ENCODE measurements around the gene TRDMT1.

Gene TRDMT1

DNA sequence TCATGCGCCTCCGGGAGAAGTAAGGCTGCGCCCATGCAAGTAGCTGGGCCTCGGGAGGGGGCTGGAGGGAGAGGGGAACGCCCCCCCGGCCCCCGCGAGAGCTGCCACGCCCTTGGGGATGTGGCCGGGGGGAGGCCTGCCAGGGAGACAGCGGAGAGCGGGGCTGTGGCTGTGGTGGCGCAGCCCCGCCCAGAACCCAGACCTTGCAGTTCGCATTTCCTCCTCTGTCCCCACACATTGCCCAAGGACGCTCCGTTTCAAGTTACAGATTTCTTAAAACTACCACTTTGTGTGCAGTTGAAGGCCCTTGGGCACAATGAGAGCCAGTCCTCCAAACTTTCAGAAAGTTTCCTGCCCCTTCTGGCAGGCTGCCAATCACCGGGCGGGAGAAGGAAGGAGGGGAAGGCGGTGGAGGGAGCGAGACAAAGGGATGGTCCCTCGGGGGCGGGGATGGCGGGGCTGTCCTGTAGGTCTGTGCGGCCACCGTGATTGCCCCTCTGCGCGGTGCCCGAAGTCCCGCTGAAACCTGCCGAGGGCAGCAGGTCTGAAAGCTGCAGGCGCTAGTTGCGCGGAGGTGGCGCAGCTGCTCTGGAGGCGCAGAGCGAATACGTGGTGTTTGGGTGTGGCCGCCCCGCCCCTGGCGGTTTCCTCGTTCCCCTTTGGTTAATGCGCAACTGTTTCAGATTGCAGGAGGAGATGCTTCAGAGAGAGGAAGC, 28.7 kb upstream of the TRDMT1 start:
- no peak for DNase-seq

DNA sequence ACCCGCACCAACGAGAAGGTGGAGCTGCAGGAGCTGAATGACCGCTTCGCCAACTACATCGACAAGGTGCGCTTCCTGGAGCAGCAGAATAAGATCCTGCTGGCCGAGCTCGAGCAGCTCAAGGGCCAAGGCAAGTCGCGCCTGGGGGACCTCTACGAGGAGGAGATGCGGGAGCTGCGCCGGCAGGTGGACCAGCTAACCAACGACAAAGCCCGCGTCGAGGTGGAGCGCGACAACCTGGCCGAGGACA, 28.2 kb upstream of the TRDMT1 start:
- DNase-seq: no peak

DNA sequence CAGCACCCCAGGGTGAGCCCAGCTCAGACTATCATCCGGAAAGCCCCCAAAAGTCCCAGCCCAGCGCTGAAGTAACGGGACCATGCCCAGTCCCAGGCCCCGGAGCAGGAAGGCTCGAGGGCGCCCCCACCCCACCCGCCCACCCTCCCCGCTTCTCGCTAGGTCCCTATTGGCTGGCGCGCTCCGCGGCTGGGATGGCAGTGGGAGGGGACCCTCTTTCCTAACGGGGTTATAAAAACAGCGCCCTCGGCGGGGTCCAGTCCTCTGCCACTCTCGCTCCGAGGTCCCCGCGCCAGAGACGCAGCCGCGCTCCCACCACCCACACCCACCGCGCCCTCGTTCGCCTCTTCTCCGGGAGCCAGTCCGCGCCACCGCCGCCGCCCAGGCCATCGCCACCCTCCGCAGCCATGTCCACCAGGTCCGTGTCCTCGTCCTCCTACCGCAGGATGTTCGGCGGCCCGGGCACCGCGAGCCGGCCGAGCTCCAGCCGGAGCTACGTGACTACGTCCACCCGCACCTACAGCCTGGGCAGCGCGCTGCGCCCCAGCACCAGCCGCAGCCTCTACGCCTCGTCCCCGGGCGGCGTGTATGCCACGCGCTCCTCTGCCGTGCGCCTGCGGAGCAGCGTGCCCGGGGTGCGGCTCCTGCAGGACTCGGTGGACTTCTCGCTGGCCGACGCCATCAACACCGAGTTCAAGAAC, 27.7 kb upstream of the TRDMT1 start:
- no peak for DNase-seq

DNA sequence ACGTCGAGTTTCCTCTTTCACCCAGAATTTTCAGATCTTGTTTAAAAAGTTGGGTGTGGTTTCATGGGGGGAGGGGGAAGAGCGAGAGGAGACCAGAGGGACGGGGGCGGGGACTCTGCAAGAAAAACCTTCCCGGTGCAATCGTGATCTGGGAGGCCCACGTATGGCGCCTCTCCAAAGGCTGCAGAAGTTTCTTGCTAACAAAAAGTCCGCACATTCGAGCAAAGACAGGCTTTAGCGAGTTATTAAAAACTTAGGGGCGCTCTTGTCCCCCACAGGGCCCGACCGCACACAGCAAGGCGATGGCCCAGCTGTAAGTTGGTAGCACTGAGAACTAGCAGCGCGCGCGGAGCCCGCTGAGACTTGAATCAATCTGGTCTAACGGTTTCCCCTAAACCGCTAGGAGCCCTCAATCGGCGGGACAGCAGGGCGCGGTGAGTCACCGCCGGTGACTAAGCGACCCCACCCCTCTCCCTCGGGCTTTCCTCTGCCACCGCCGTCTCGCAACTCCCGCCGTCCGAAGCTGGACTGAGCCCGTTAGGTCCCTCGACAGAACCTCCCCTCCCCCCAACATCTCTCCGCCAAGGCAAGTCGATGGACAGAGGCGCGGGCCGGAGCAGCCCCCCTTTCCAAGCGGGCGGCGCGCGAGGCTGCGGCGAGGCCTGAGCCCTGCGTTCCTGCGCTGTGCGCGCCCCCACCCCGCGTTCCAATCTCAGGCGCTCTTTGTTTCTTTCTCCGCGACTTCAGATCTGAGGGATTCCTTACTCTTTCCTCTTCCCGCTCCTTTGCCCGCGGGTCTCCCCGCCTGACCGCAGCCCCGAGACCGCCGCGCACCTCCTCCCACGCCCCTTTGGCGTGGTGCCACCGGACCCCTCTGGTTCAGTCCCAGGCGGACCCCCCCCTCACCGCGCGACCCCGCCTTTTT, 26.9 kb upstream of the TRDMT1 start, which contains the start of gene VIM:
VIM (plus strand) TSS at position 151 of the 925 bp plus-strand sequence. CDS start 1,182 bp downstream, outside the sequence.
- DNase-seq: no peak

DNA sequence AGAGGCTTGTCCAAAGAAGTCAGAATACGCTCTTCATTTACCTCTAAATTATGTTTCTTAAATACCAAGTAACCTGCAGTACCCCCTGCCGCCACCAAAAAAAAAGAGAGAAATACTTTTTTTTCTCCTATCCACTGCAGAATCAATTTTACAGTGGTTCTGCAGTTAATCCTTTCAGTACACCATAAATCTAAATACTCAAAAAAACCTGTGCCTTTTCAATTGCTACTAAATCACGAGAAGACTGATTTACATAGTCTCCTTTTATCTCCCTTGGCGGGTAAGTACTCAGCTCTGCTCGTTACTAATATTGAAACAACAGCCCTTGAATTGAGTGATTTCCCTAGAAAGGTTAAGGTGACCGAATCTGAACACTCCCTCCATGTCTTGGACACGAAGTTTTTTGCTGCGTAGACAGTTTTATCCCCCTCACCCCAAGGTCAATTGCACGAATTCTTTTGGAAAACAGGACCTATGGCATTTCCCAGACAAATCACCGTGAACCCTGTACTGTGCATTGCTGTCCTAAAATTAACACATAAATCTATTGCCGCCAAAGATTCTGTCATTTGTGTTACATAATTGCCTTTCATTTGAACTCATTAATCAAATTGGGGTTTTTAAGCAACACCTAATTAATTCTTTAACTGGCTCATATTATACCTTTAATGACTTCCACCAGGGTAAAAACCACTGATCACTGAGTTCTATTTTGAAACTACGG, 26.1 kb upstream of the TRDMT1 start:
- no peak for DNase-seq

DNA sequence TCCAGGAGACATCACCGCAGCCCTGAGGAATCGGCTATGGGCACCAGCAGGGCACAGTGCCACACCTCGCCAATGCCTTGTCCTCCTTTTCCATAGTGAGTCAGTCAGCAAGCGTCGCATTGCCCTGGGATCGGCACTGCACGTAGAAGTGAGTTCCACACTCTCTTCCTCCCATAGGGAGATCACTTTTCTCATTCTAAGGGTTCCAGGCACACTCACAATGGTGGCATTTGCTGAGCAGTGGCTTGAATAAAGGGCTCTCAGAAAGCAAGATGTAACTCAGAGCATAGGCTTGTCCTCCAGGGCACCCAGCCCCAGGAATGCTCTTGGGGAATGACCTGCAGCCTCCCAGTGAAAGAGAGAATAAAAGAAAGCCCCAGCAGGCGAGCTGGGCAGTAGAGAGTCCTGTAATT, 25.4 kb upstream of the TRDMT1 start:
- DNase-seq: no peak

DNA sequence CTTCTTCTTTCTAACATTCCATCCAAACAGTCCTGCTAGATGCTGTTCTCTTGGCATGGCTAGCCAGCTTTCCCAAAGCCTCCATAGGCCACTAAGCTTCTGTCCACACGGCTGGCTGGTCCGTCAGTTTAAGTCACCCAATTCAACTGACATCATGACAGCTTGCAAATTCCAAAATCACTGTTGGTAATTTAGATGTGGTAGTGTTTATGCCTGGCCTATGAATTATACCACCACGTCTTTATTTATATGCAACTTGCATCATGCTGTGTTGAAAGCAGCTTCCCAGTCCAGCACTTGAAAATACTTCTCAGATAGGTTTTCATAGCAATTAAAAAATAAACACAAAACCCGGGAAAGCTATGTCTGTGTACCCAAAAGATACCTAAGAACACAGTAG, 24.3 kb upstream of the TRDMT1 start:
- DNase-seq: no peak

DNA sequence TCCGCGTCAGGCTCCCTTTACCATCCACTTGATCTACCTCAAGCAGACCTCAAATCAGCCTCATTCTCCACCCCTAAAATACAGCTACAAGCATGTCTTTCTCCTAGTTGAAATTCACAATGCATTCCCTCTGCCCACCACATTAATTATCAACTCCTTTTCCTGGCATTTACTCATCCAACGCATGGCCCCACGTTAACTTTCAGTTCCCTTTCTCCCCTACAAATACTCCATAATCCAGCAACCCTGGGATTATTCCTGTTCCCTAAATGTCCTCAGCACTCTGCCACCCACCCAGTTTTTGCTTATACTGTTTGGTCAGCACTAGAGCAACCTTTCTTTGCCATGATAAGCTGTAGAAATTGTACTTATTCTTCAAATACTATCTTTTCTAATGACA, 20.9 kb upstream of the TRDMT1 start:
- DNase-seq: no peak

DNA sequence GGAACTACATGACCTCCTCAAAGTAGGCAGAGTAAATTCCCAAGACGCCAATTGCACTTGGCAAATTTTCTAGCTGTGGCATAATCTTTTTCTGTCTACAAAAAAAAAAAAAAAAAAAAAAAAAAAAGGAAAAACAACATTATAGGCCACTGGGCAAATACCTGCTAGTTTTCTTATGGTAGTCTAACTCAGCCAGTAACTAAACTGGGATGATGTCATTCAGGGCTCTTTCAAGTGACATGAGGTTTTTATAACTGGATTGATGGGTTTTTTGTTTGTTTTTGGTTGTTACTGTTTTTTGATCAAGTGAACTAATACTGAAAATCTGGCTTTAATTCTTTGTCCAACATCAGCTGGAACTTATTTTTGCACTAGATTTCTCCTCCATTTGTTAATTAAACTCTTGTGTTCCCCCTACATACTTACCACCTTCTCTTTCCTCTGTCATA, 19.2 kb upstream of the TRDMT1 start:
- no peak for DNase-seq

DNA sequence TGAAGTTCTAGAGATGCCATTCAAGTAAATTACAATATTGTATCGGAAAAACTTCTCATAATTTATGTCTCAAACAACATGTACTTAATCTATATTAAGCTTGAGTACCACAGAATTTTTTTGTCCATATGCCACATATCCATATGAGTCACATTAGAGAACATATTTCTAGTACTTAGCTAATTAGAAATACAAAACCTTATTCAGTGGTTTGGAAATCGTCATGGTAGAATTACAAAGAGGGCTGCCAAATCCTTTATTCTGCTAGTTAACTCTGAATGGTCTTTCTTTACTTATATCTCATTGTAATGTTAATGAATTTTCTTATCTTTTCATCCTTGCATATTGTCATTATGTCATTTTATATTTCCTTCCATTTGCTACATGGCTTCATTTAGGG, 17.6 kb upstream of the TRDMT1 start:
- DNase-seq: no peak

DNA sequence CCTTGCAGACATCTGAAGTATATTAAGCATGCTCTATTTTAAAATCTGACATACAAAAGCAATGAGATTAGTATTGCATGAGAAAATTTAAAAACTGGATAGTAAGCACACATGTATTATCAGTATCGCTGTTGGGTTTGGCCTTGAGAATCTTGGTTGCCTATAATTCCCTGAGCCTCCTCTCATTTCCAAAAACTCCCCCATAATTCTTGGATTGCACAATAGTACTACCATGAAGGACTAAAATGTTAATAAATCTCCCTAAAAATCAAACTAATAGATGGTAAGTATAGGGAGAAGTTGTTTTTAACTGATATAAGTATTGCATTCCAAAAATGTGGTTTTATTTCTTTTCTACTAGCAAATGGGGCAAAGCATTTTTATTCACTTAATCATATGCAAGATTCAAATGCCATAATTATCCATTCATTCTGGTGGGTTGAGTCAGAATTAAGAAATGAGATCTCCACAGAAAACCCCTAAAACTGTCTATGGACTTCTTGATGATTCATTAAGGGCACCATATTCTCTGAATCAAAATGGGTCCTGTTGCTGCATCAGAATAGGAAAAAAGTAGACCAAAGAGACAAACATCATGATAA, 16.3 kb upstream of the TRDMT1 start:
- no peak for DNase-seq

DNA sequence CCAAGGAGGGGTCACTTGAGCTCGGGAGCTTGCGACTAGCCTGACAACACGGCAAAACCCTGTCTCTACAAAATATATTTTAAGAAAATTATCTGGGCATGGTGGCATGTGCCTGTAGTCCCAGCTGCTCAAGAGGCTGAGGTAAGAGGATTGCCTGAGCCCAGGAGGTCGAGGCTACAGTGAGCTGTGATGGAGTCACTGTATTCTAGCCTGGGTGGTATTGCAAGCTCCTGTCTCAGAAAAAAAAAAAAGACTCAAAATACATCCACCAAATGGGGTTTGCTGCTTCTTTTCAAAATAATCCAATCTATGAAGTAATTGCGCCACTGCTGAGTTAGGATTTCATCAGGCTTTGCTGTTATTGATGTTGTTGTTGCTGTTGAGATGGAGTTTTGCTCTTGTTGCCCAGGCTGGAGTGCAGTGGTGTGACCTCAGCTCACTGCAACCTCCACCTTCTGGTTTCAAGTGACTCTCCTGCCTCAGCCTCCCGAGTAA, 15.5 kb upstream of the TRDMT1 start:
- no peak for DNase-seq

DNA sequence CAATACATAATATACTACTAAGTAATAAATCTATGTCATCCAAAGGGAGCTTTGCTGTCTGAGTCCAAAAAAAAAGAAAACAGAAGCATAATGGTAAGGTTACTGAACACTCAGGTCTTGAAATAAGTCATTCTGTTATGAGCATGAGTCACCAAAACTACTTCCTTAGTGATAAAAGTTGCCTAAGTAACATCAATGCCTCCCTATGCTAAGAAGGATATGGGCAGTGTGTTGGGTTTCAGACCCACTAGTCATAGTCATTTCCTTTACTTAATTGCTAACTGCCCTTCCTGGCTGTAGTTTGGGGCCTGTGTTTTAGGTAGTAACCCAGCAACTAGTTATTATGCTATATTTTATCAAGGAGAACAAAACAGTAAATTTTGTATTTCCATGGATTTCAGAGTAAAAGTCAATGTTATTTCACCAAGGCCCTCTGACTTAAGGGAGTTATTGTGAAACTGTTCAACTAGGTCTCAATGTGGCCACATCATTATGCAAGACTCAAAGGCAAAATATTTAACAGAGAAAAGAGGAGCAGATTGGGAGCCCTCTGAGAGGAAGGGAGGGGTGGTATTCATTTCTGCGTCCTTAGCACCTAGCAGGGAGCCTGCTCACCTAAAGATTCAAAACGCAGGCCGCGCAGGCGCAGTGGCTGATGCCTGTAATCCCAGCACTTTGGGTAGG, 14.9 kb upstream of the TRDMT1 start:
- DNase-seq: no peak

DNA sequence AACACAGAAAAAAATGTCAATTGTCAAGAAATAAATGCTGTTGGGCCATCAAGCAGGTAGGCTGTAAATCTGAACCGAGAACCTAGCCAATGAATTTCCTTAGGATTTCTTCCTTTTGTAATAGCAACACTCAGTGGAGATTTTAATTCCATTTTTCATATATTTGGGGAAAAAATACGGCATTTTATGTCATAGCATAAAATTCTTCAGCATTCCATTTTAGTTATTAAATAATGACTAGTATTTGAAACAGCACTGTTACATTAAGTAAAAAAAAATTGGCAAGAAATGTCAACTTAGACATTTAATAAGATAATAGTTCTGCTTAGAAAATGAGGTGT, 14.3 kb upstream of the TRDMT1 start:
- DNase-seq: no peak

DNA sequence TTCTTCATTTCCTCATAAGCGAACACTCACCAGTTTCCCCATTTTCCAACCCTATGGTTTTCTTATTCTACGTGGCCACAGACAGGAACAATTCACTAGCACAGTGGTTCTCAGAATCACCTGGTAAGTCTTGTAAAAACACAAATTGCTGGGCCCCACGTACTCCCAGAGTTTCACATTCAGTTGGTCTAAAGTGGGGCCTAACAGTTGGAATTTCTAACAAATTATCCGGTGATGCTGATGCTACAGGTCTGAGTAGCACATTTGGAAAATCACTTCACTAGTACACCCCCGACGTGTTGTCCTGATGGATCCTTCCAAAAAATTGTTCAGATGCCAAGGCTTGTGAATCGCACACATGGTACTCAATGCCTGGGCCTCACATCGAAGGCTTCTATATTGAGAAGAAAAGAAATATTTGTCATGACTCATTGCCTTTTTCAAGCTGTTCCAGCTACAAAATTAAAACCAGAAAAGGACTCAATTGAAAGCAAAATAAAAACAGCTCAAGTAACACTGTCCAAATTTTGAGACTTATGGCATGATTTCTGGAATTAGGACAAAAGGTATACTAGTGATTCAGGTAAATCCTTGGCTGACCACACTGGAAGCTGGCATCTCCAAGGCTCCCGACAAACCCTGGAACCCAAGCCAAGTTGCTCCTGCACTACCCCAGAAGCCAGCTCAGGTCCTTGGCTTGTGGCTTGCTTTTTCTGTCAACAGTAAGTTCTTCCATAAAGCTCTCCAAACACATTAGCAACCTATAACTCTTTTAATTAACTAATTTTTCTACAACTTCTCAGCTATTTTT, 13.7 kb upstream of the TRDMT1 start:
- no peak for DNase-seq

DNA sequence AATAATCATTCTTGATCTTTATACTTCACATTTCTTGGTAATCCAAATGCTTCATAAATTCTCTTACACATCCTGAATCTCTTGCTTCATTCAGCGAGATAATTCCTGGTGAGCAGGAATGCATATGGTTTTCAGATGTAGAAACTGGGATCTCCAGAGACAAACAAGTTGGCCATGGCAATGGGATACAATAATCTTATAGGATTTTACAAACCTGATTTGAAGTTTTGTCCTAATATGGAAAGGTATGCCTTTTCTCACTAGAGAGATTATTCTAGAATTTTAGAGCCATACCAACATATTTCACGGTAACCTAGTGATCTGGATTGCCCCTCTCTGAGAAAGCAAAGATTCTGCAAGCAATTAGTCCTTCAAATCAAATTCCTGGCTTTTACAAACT, 13.1 kb upstream of the TRDMT1 start:
- DNase-seq: no peak

DNA sequence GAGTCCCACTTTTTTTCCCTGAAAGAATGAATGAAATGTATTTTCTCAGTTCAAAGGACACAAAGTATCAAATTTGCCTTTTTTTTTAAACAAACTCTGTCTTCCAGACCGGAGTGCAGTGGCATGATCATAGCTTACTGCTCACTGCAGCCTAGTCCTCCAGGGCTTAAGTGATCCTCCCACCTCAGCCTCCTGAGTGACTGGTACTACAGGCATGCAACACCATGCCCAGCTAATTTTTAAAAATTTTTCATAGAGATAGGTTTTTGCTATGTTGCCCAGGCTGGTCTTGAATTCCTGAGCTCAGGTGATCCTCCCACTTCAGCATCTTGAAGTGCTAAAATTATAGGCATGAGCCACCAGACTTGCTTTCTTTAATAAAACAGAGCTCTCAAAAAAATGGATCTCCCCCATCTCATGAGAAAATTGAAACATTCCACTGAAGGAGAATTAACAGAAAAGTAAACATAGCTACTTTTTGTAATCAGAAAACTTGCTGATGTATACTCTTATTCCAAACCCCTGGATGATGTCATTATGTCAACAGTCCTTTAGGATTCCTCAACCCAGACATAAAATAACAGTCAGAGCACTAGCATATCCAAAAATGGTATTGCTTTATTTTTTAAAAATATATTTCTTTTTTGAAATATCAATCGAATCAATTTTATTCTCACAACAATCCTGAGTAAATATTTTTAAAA, 12.3 kb upstream of the TRDMT1 start:
- no peak for DNase-seq

DNA sequence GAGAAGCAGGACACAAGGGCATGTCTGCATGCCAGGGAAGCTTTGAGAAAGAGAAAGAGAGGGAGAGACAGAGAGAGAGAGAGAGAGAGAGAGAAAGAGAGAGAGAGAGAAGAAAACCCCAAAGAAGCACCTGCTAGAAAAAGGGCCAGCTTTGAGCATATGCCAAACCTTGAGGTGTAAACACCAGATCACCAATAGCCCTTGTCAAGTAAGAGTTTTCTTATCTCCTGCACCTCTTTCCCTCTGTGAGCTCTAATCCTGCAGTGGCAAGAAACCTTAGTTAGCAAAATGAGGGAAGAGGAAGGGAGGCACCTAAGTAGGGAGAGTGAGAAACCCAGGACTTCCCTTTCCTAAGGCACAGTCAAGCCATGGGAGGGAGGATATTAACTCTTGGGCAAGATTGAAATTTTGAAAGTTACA, 11.3 kb upstream of the TRDMT1 start:
- DNase-seq: no peak

DNA sequence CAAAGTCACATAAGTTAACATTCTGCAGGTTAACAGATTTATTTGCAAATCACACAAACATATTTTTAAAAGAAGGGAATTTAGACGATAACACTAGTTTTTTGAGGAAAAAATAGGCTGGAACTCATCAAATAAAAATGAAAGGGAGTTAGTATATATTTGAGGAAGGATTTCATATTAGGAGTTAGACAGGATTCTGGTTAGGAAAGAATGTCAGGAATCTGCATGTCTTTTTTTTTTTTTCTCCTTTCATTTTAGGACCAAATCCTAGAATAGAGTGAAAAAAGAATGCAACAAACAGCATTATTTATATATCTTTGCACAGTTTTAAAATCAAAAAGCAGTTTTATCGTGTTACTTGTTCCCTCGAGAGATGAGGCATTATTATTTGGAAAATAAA, 8.9 kb upstream of the TRDMT1 start:
- no peak for DNase-seq

DNA sequence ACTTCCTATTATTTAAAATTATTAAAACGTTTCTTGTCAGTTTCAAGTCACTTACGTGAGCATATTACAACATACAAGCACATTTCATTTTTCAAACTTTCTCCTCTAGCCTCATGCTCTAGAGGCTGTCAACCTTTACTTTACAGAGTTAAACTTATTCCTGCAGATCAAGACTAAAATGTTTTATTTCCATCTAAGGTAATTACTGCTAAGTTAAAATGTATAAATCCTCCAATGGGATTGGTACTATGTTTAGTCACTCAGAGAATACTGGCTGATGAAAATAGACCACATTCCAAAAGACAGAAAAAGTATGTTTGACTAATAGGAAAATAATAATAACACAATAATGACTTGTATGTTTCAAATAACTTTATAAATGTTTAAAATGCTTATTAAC, 8.4 kb upstream of the TRDMT1 start:
- DNase-seq: no peak

Measured in NCI-H1436 treated with DMSO at 0.1 percent for 48 hours (cell line).